GM12872 (cell line): ENCODE data around the gene STX17.

Experiments
- TF ChIP-seq, protein P1 (sequence below): IDR thresholded peaks from 3 replicates; pipeline ENCODE4 v1.5.1; 2011; ENCODE audit warnings: low read depth, mild to moderate bottlenecking, low read length, moderate library complexity; ENCODE audit not compliant: insufficient read depth

Gene STX17

DNA sequence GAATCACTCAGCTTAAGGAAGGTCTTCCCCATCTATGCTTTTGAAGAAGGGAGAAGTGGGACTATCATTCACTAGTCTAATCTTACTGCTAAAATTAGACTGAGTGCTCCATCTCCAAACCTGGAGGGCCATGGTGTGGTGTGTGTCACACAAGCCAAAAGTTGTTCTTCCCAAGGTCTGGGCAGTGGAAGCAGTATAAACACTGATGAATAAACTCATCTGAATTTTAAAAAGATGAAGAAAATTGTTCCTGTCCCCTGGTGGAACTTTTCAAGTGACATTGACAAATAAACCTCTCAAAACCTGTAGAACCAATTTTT, 16.2 kb downstream of the STX17 start:
- TF ChIP-seq, protein P1, sequence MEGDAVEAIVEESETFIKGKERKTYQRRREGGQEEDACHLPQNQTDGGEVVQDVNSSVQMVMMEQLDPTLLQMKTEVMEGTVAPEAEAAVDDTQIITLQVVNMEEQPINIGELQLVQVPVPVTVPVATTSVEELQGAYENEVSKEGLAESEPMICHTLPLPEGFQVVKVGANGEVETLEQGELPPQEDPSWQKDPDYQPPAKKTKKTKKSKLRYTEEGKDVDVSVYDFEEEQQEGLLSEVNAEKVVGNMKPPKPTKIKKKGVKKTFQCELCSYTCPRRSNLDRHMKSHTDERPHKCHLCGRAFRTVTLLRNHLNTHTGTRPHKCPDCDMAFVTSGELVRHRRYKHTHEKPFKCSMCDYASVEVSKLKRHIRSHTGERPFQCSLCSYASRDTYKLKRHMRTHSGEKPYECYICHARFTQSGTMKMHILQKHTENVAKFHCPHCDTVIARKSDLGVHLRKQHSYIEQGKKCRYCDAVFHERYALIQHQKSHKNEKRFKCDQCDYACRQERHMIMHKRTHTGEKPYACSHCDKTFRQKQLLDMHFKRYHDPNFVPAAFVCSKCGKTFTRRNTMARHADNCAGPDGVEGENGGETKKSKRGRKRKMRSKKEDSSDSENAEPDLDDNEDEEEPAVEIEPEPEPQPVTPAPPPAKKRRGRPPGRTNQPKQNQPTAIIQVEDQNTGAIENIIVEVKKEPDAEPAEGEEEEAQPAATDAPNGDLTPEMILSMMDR: no peak

DNA sequence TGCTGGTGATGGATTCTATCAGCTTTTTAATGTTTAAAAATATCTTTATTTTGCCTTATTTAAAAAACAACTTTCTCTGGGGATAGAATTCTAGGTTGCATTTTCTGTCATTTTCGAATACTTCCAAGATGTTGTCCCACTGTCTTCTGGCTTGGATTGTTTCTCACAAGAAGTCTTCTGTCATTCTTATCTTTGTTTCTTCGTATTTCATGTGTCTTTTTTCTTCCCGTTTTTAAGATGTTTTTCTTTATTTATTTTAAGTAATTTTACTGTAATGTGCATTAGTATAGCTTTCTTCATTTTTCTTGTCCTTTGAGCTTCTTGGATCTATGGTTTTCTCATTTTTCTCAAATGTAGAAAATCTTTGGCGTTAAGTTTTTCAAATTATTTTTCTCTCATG, 19.1 kb downstream of the STX17 start:
- TF ChIP-seq, protein P1: no peak

DNA sequence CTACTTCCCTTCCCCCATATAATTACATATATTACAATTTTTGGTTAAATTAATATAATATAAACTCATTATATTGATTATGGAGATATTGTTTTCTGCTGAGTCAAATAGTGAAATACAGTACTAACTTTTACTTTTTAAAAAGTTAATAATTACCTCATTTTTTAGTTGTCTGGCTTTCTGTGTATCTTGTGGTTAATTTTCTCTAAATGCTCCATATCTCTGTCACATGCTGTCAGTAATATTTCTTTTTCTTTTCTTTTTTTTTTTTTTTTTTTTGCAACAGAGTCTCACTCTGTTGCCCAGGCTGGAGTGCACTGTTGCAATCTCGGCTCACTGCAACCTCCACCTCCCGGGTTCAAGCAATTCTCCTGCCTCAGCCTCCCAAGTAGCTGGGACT, 23.2 kb downstream of the STX17 start:
- TF ChIP-seq, protein P1: no peak

DNA sequence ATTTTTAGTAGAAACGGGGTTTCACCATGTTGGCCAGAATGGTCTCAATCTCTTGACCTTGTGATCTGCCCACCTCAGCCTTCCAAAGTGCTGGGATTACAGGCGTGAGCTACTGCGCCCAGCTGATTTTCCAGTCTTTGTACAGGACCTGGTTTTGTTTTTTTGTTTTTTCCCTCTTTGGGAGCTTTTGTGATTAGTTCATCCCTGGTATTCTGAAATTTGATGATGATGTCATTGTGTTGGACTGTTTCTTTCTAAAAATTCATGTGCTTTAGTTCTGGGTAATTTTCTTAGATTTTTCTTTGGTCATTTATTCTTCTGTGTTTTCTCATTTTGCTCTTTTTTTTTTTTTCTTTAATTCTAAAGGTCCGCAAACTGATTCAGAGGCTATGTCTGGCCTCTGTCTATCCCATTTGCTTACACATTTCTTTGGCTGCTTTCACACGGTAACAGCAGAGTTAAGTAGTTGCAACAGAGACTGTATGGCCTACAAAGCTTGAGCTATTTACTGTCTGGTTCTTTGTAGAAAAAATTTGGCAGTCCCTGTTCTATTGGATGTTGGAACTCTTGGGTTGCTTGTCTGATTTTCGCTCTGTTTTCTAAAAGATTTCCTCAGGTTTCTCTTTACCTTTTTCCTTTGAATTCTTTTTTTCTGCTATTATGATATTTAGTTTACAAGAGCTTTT, 24.8 kb downstream of the STX17 start:
- TF ChIP-seq, protein P1: no peak

DNA sequence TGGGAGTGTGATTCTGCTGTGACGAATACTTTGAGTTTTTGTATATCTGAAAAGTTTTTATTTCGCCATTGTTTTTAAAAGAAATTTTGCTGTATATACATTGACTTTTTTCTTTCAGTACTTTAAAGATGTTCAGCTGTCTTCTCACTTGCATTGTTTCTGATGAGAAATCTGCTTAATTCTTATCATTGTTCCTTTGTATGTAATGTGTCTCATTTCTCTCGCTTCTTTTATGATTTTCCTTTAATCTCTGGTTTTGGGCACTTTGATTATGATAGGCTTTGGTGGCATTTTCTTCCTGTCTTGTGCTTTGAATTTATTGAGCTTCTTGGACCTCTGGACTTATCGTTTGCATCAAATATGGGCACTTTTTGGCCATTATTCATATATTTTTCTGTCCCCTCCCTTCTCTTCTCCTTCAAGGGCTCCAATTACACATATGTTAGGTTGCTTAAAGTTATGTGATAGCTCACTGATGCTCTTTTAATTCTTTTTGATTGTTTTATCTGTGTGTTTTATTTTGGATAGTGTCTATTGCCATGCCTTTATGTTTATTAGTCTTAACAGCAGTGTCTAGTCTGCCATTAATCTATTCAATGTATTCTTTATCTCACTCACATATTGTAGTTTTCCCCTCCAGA, 30.6 kb downstream of the STX17 start:
- TF ChIP-seq, protein P1: no peak

DNA sequence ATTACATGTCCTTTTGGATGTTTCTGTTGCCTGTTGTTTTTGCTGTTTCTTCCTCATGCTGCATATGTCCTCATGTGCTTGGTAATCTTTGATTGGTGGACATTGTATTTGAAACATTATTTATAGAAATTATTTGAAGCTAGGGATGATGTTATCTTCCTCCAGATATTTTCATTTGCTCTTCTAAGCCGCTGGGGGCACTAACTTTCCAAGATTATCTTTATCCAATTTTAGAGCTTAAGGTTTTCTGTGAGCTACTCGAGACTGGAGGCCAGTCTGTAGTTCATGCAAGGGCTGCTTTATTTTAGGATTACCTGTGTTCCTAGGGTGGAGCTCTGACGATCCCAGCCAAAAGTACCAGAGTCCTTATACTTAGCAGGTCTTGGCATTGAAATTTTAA, 40.9 kb downstream of the STX17 start:
- TF ChIP-seq, protein P1: no peak

DNA sequence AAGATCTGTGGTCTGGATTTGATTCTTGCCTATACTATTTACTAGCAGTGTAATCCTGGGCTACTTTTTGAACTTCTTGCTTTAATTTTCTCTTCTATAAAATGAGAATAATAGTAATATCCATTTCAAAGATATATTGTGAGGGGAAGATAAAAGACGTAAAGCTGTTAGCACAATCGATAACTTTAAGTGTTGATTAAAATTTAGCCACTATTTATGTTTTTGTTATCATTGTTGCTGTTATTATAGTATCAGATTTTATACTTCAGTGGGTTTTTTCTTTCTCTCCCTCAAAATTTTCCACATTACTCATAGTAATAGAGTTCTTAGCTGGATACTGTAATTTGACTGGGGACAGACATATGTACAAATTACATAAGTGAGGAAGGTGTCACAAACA, 42.0 kb downstream of the STX17 start:
- TF ChIP-seq, protein P1: no peak
